ENCODE data around the gene TRIP13.

The TRIP13 gene

GRCh38 chr5:952597-953271, 60.0 kb downstream of the TRIP13 start:
- peaks cover 38% of the 10 kb centered on the region for H4K20me1 ChIP-seq
- peaks cover 20% of the 10 kb centered on the region for H3K9me3 ChIP-seq
- TF ChIP-seq Cebpa-rat (IDR thresholded peaks at IDR 0.05) = no peak
- no peak overlapping the region for H3K27ac ChIP-seq
- H3K36me3 ChIP-seq = no peaks in the 10 kb centered on the region
- H3K4me3 ChIP-seq = no peak overlapping the region
- H3K27me3 ChIP-seq = peaks cover 95% of the 10 kb centered on the region
- H3K9ac ChIP-seq = no peak overlapping the region
- H3K4me1 ChIP-seq = peaks cover 44% of the 10 kb centered on the region
- H3K4me2 ChIP-seq = no peak overlapping the region; the same call in 1 of the 2 replicates

- Histone ChIP-seq H3K4me1 (peaks cover 44% of the 10 kb centered on the region), H3K27me3 (peaks cover 96% of the 10 kb centered on the region), H3K4me3 (no peak overlapping the region), H3K36me3 (no peaks in the 10 kb centered on the region), H3K4me2 (peak overlapping the region; percentile 39), H3K9ac (no peak overlapping the region), H3K9me3 (peaks cover 20% of the 10 kb centered on the region), H3K27ac (no peak overlapping the region), H4K20me1 (peaks cover 28% of the 10 kb centered on the region)
- TF ChIP-seq Cebpa-rat (IDR thresholded peaks at IDR 0.05) = no peak
These were observed 61.1 kb downstream of the TRIP13 start for GRCh38 chr5:953535-954449.

GRCh38 chr5:955886-956761, 63.4 kb downstream of the TRIP13 start:
- peaks cover 23% of the 10 kb centered on the region; the same call in 1 of the 2 replicates for H4K20me1 ChIP-seq
- TF ChIP-seq Cebpa-rat (IDR thresholded peaks at IDR 0.05) = no peak
- peak overlapping the region; percentile 99 for H3K4me2 ChIP-seq
- H3K9me3 ChIP-seq = peaks cover 7% of the 10 kb centered on the region
- no peaks in the 10 kb centered on the region for H3K36me3 ChIP-seq
- H3K9ac ChIP-seq = no peak overlapping the region
- no peak overlapping the region for H3K4me3 ChIP-seq
- peaks cover 63% of the 10 kb centered on the region for H3K4me1 ChIP-seq
- H3K27me3 ChIP-seq = peaks cover 77% of the 10 kb centered on the region
- H3K27ac ChIP-seq = no peak overlapping the region

GRCh38 chr5:956941-957747, 64.5 kb downstream of the TRIP13 start:
- no peak overlapping the region for H3K4me3 ChIP-seq
- H3K9ac ChIP-seq = no peak overlapping the region

GRCh38 chr5:957748-958485, 65.2 kb downstream of the TRIP13 start:
- no peak for TF ChIP-seq Cebpa-rat (IDR thresholded peaks at IDR 0.05)
- H3K9me3 ChIP-seq = no peaks in the 10 kb centered on the region
- H3K27me3 ChIP-seq = peaks cover 59% of the 10 kb centered on the region
- no peaks in the 10 kb centered on the region for H3K36me3 ChIP-seq
- H3K4me1 ChIP-seq = peaks cover 81% of the 10 kb centered on the region
- no peak overlapping the region for H3K9ac ChIP-seq
- H3K4me2 ChIP-seq = peak overlapping the region; percentile 99
- peaks cover 14% of the 10 kb centered on the region; the same call in 1 of the 2 replicates for H4K20me1 ChIP-seq
- no peak overlapping the region for H3K27ac ChIP-seq
- H3K4me3 ChIP-seq = no peak overlapping the region

More at GRCh38 chr5:956941-957747, 64.5 kb downstream of the TRIP13 start:
- Histone ChIP-seq H3K4me2 (peak overlapping the region; percentile 99), H3K9me3 (no peaks in the 10 kb centered on the region), H3K36me3 (no peaks in the 10 kb centered on the region), H4K20me1 (peaks cover 20% of the 10 kb centered on the region; the same call in 1 of the 2 replicates), H3K27ac (no peak overlapping the region), H3K4me1 (peaks cover 74% of the 10 kb centered on the region), H3K27me3 (peaks cover 67% of the 10 kb centered on the region)
- no peak for TF ChIP-seq Cebpa-rat (IDR thresholded peaks at IDR 0.05)

GRCh38 chr5:958701-959571, 66.3 kb downstream of the TRIP13 start:
- Histone ChIP-seq H3K4me2 (peak overlapping the region; percentile 99), H3K36me3 (no peaks in the 10 kb centered on the region), H3K9ac (no peak overlapping the region), H3K27ac (no peak overlapping the region), H3K4me1 (peaks cover 85% of the 10 kb centered on the region), H3K27me3 (peaks cover 49% of the 10 kb centered on the region), H3K9me3 (no peaks in the 10 kb centered on the region), H4K20me1 (peaks cover 14% of the 10 kb centered on the region; the same call in 1 of the 2 replicates), H3K4me3 (no peak overlapping the region)
- no peak for TF ChIP-seq Cebpa-rat (IDR thresholded peaks at IDR 0.05)

GRCh38 chr5:959581-960531, 67.2 kb downstream of the TRIP13 start:
- H3K4me3 ChIP-seq = peak overlapping the region; percentile 56
- peaks cover 40% of the 10 kb centered on the region for H3K27me3 ChIP-seq
- H3K9me3 ChIP-seq = no peaks in the 10 kb centered on the region
- H3K36me3 ChIP-seq = no peaks in the 10 kb centered on the region
- peak overlapping the region; percentile 99 for H3K4me2 ChIP-seq
- TF ChIP-seq Cebpa-rat (IDR thresholded peaks at IDR 0.05) = no peak
- H3K27ac ChIP-seq = peak overlapping the region; percentile 94
- peaks cover 14% of the 10 kb centered on the region; the same call in 1 of the 2 replicates for H4K20me1 ChIP-seq
- H3K9ac ChIP-seq = peak overlapping the region; percentile 82; the same call in 1 of the 2 replicates
- peaks cover 89% of the 10 kb centered on the region for H3K4me1 ChIP-seq
